Measurements from ENCODE around the gene NLE1.

NLE1 gene

GRCh38 chr17:35084987-35085386, 57.1 kb downstream of the NLE1 start:
- no peak for DNase-seq

DNA sequence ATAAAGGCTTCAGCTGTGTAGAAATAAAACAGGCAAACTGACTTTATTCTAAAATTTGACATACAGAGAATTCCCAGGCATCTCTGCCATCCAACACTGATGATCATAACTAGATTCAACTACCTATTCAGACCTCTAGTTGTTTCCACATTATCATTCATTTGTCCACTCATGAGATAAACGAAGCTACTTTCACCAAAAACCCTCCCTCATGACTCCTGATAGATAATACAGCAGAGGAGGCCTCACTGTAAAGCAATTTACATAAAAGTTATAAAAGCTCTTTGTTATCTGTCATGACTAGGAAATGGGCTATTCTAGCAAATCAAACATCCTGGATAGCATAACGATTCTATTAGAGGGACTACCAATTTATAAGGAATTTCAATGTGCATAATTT, 59.0 kb downstream of the NLE1 start:
- no peak for DNase-seq

- peak in 1 of 2 donors; percentile 34 for DNase-seq
Observed at GRCh38 chr17:35082073-35082657, 59.9 kb downstream of the NLE1 start.

GRCh38 chr17:35081638-35082037, 60.5 kb downstream of the NLE1 start:
- DNase-seq: no peak

DNA sequence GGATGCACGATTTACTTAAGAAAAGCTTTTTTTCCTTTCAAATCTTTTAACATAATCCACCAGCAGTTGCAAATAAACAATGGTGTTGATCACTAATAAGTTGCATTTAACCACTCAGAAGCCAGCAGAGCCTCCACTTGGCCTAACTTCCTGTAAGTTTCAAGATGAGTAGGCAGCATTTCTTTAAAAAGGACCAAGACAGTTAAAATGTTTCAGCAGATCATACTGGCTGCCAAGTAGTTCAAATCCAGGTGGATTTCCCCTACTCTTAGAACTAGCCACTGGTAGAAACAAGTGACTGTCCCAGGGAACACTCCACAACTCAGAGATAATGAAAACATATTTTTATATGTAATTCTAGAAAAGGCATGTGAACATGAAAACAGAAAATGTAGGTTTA, 61.6 kb downstream of the NLE1 start:
- peak in 1 of 2 donors; percentile 40 for DNase-seq

DNA sequence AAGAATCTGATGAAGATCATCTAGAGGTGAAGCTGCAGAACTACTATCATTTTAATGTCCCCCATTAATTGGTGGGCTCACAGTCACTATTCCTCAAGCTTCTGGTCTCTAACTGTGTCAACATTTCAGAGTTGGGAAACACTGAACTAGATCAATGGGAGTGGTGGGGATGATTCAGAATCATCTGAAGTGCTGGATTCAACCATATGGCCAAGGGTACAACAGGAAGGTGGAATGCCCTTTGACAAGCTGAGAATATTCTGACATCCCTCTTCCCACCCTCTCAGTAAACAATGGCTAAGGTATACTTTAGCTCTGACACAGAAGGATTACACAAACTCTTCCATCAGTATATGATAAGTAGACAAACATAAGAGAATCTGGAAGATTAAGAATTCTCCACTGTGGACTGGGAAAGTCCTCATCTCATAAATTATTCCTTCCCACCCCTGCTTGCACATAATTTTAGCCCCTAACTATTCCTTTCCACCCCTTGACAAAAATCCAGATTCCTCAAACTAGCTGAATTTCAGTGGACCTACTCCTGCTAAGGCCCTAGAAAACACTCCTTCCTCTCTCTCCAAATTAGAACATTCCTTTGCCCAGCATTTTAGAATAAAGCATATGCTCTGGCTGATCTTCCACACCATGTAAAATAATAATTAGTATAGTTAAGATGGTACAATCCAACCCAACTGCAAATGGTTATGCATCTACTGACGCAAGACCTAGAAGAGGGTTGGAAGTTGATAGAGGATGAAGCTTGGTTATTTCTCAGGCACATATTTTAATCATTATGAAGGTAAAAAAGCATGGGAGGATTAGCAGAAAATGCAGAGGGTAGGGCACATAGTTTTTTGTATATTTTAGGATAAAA, 62.3 kb downstream of the NLE1 start:
- DNase-seq: no peak

All from CD4-positive, alpha-beta T cell treated with Interferon alpha-2 for 1 hour (primary cell).